HG03378 (cell line): ENCODE results near the gene SDK2.
"Not testable (repeated sequence)": the region's sequence is repeated elsewhere in the genome, so short reads cannot be mapped to it uniquely, and the experiment has no call there.

ENCODE experiments used
- ATAC-seq: cut with Tn5 transposase; IDR thresholded peaks from one replicate; pipeline ENCODE4 v1.9.1; 2021; ENCODE audit warnings: mild to moderate bottlenecking, moderate library complexity; ENCODE audit not compliant: unreplicated experiment

The SDK2 gene

GRCh38 chr17:73334771-73335513 is 309.3 kb downstream of the SDK2 start:
- no peak for ATAC-seq

GRCh38 chr17:73333445-73333844 is 310.8 kb downstream of the SDK2 start:
- ATAC-seq = not testable (repeated sequence)

- no peak for ATAC-seq
Observed at GRCh38 chr17:73331060-73331459, 313.2 kb downstream of the SDK2 start.

DNA sequence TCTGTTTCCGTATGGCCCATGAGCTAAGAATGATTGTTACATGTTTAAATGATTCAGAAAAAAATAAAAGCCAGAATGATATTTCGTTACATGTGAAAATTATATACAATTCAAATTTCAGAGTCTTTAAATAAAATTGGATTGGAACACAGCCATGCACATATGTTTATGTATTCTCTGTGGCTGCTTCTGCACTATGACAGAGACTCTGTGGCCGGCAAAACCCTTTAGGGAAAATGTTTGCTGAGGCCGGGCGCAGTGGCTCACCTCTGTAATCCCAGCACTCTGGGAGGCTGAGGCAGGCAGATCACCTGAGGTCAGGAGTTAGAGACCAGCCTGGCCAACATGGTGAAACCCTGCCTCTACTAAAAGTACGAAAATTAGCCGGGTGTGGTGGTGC is 316.6 kb downstream of the SDK2 start:
- no peak for ATAC-seq

- ATAC-seq = no peak
Observed at GRCh38 chr17:73325527-73325842, 318.8 kb downstream of the SDK2 start.

GRCh38 chr17:73324711-73325526 is 319.3 kb downstream of the SDK2 start:
- no peak for ATAC-seq

GRCh38 chr17:73324160-73324475 is 320.1 kb downstream of the SDK2 start:
- ATAC-seq = no peak

DNA sequence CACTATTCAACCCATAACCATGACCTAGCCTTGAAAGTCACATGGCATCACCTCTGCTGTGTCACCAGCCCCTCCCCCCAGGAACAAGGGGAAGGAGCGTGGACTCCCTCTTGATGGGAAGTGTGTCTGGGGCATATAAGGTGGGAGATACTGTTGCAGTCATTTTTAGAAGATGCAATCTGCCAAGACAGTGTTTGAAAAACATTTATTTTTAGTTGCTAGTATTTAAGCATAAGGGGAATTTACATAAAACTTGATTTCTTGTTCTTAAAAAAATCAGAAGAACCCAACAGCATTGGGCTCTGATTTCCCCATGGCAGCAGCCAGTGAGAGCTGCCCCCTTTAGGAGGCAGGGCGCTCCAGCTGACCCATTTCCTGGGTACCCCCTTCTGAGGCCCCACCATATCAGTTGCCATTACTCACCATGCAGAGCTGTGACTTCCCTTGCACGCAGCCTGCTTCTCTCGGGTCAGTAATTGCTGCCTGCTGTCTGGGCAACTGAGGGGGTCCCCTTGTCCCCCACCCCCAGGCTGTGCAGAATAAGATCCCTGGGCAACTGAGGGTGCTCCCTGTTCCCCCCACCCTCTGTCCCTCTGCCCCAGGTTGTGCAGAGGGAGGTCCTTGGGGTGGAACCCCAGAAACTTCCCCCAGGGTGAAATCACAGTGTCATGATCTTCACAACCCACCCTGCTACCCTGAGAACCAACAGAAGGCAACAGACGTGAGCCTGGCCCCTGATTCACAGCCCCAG is 320.7 kb downstream of the SDK2 start:
- ATAC-seq = no peak

DNA sequence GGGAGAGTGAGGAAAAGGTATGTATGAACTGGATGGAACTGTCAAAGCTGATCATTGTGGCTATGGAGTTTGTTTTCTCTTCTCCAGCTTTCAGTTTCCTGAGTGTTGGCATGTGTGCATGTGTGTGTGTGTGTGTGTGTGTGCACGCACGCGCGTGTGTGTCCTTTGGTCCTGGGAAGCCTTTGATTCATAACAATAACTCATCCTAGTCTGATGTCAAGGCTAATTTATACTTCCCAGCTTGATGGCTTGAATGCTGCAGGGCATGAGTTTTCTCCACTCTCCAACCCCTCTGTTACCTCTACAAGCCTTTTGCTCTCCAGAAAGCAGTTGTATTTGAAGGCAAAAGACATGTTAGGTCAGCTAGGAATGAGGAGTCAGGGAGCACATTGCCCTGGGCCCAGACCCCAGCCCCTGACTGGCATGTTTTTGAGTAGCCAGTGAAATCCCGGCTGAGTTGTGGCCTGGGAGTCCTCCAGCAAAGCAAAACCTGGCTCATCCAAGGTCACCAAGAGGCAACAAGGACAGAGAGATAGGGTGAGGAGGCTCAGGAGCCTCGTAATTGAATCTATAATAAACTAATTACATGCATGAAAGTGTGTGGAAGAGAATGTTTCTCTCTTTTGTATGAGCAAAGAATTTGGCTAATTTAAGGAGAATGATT is 323.5 kb downstream of the SDK2 start:
- no peak for ATAC-seq

DNA sequence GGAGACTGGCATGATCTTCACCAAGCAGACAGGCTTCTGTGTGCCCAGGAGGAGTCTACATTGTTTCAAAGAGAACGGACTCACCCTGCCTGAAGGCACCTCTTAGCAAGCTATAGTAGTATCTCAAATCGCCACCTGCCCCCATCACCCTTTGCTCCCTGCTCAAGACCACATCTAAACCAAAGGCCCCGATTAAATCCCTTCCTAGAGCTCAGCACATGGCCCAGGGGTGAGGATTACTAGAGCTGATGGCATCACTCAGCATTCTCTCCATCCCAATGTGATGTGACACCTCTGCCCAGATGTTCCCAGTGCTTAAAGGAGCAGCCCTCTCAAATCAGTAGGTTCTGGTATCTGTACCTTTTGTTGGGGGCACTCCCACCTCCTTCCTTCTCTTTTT is 324.5 kb downstream of the SDK2 start:
- no peak for ATAC-seq

DNA sequence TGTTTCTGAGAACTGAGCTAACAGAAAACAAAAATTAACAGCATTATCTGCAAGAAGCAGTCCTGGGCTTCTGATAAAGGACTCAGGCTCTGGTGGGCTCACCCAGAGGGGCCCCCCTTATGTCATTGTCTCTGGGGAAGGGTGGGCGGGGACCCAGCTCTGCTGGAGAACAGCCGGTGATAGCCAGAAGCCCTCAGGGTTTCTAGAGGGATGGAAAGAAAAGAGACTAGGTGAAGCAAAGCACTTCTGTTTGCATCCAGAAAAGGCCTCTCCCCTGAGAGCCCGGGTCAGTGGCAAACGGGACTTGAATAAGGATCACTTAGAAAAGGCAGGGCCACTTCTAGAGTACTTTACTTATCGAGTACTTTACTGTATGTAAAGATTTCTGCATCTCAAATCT is 325.4 kb downstream of the SDK2 start:
- no peak for ATAC-seq

GRCh38 chr17:73318427-73318813 is 325.8 kb downstream of the SDK2 start:
- ATAC-seq = no peak

DNA sequence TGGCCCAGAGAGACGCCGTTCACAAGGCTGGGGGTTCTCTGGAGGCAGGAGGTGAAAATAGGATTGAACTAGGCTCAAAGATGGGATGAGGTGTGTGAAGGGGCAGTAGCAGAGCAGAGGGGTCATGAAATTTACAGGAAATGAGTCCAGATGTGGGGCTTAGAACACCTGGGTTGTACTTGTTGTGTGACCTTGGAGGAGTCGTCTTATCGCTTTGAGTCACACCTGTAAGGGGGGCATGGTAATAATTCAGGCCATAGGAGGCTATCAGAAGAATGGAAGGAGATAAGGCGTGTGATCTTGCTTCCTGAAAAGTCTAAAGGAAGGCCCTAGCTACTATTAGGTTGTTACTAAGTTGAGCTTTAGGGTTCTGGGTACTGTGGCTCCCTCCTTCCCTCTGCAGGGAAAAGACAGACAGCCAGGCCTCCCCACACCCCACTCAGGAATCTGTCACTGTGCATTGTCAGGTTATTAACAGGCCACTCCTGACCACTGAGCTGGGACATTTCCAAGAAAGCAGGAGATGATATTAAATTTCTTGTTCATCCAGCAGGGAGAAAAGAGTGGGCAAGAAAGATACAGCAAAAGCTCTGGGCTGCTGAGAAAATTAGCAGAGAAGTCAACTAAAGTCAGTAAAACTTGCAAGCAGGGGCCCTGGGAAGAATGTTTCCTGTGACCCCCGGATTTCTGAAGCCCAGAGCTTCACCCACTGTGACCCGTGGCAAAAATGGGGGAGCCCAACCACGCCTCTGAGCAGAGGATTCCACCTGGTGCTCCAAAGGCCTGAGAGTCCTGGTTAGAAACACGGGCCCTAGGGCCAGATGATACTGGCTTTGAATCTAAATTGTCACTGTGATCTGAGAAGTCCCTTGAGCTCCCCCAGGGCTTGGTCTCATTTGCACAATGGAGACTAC is 326.5 kb downstream of the SDK2 start:
- peak; percentile 10 for ATAC-seq

DNA sequence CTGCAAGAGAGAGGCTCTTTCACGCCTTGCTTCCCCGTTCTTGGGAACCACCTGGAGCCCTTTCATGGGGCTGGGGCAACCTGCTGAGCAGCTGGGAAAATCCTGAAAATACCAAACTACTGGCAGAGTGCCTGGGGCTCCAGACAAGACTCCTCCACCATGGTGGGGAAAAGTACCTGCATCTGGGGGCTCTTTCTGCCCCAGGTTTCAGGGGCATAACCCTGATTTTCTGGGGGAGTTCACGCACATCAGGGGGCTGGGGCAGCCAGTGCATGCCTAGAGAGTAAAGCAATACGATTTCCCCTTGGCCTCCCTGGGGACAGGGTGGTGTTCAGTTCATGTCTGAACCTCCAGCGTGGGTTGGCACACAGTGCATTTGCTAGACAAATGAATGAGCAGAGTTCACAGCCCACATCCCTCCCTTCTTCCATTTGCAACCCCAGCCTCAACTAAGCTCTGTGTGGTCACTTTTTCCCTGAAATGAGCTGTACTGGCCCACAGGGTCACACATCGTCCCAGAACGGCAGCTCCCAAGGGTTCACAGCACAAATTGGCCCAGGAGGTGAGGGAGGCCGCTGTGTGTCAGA is 327.2 kb downstream of the SDK2 start:
- peak; percentile 82 for ATAC-seq

DNA sequence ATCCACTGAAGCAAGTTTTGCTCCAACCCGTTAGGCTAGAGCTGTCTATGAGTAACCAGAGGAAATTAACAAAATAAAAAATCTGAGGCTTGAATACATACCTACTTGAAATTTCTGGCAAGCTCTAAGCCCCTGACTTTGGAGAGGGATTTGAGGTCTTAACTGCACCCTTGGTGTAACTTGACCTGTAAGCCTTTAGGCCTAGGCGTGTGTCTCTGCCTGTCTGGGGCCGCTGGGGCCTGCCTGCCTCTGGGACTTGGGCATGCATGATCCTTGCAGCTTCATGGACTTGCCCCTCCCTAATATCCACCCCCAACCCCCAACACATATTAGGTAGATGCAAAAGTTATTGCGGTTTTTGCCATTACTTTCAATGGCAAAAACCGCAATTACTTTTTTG is 328.8 kb downstream of the SDK2 start:
- ATAC-seq = no peak

- no peak for ATAC-seq
Observed at GRCh38 chr17:73313526-73314127, 330.6 kb downstream of the SDK2 start.

- not testable (repeated sequence) for ATAC-seq
Observed at GRCh38 chr17:73312887-73313286, 331.4 kb downstream of the SDK2 start.

DNA sequence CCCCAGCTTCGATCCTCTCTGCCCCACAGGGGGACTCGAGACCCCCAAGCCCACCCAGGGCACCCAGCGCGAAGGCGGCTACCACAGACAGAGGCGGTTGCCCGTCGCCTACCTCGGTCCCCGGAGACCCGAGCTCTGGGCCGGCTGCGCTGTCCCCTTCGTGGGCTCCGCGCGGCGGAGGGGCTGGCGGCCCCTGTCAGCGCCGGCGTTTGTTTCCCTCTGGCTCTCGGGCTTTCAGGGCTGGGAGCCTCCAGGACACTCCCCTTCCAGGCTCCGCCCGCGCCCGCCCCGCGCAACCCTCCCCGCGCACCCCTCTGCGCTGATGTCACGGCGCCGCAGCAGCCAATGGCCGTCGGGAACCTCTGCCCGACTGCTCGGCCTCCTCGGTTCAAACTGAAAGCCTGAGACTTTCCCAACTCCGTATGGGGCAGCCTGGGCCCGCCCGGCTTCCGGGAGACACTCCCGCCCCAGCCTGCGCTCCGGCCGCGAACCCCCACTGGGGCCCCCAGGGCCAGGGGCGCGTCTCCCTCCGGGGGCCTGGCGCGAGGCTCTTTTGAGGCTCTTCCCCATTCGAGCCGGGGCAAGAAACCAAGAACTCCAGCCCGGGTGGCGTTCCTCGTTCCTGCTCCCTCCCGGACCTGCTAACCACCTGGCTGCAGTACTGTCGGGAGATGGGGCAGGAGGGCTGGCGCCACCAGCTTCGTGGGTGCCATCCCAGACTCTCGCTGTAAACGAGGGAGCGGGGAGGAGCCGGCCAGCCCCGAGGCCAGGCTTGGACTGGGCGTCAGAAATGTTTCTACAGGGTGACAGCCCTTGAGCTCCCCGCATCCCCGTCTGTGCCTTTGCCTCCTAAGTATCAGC is 332.2 kb downstream of the SDK2 start, which contains the start of gene CDC42EP4:
Gene CDC42EP4, minus strand, starts transcription at position 221 of the 861 bp plus-strand sequence. CDS start 25,501 bp downstream, outside the sequence.
- peak; percentile 78 for ATAC-seq

DNA sequence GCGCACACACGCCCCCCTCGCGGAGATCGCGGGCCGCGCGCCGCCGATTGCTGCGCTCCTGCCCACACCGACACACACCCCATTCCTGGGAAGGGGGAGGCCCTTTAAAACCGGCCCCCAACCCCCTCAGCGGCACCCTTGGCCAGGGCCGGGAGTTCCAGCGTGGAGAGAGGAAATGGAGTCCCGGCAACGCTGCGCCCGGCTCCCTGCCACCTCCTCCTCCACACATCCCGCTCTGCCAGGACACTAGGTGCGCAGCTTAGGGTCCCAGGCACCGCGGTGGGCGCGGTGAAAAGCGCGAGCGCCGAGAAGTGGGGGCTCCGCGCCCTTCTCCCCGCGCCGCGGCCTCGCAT is 332.8 kb downstream of the SDK2 start:
- peak; percentile 2 for ATAC-seq
